ENCODE results near the gene TPM2.

Gene TPM2

GRCh38 chr9:35689542-35690293, at the start of gene TPM2:
Gene TPM2, minus strand, starts transcription at chr9:35689925. Its CDS starts 108 bp downstream, at chr9:35689817.
- no peak for DNase-seq (ENCODE audit: extremely low read depth in 1 of 2, low read depth in 1 of 2)

GRCh38 chr9:35738924-35739323, 49.2 kb upstream of the TPM2 start:
- no peak for DNase-seq (ENCODE audit: extremely low read depth in 1 of 2, low read depth in 1 of 2)

- DNase-seq (ENCODE audit: extremely low read depth in 1 of 2, low read depth in 1 of 2), result no peak
Measured at GRCh38 chr9:35738186-35738585, 48.5 kb upstream of the TPM2 start.

GRCh38 chr9:35737143-35737542, 47.4 kb upstream of the TPM2 start:
- no peak for DNase-seq (ENCODE audit: extremely low read depth in 1 of 2, low read depth in 1 of 2)

GRCh38 chr9:35736201-35736633, 46.5 kb upstream of the TPM2 start:
- peak in 1 of 2 donors; percentile 50 for DNase-seq (ENCODE audit: extremely low read depth in 1 of 2, low read depth in 1 of 2)

GRCh38 chr9:35734096-35734495, 44.4 kb upstream of the TPM2 start:
- no peak for DNase-seq (ENCODE audit: extremely low read depth in 1 of 2, low read depth in 1 of 2)

- no peak for DNase-seq (ENCODE audit: extremely low read depth in 1 of 2, low read depth in 1 of 2)
Measured at GRCh38 chr9:35732800-35733541, 43.2 kb upstream of the TPM2 start.

- DNase-seq (ENCODE audit: extremely low read depth in 1 of 2, low read depth in 1 of 2), result peak; percentile 93 to 98
Measured at GRCh38 chr9:35732185-35732799, 42.6 kb upstream of the TPM2 start, which contains the start of the genes CREB3 and TLN1. Gene CREB3, plus strand, starts transcription at chr9:35732666. Its CDS starts 107 bp downstream, at chr9:35732773. Gene TLN1, minus strand, starts transcription at chr9:35732195. Its CDS starts 6,501 bp downstream, at chr9:35725694.

- DNase-seq (ENCODE audit: extremely low read depth in 1 of 2, low read depth in 1 of 2), result no peak
Measured at GRCh38 chr9:35731415-35732184, 41.9 kb upstream of the TPM2 start.

- DNase-seq (ENCODE audit: extremely low read depth in 1 of 2, low read depth in 1 of 2), result no peak
Measured at GRCh38 chr9:35730486-35730854, 40.7 kb upstream of the TPM2 start.

- no peak for DNase-seq (ENCODE audit: extremely low read depth in 1 of 2, low read depth in 1 of 2)
Measured at GRCh38 chr9:35729700-35730485, 40.2 kb upstream of the TPM2 start.

- DNase-seq (ENCODE audit: extremely low read depth in 1 of 2, low read depth in 1 of 2), result no peak
Measured at GRCh38 chr9:35729101-35729500, 39.4 kb upstream of the TPM2 start.

GRCh38 chr9:35728041-35728971, 38.6 kb upstream of the TPM2 start:
- DNase-seq (ENCODE audit: extremely low read depth in 1 of 2, low read depth in 1 of 2), result peak in 1 of 2 donors; percentile 54

GRCh38 chr9:35727676-35728040, 37.9 kb upstream of the TPM2 start:
- no peak for DNase-seq (ENCODE audit: extremely low read depth in 1 of 2, low read depth in 1 of 2)

GRCh38 chr9:35726931-35727330, 37.2 kb upstream of the TPM2 start:
- DNase-seq (ENCODE audit: extremely low read depth in 1 of 2, low read depth in 1 of 2), result no peak

GRCh38 chr9:35725362-35725761, 35.6 kb upstream of the TPM2 start:
- DNase-seq (ENCODE audit: extremely low read depth in 1 of 2, low read depth in 1 of 2), result no peak

- DNase-seq (ENCODE audit: extremely low read depth in 1 of 2, low read depth in 1 of 2), result no peak
Measured at GRCh38 chr9:35723908-35724307, 34.2 kb upstream of the TPM2 start.

- no peak for DNase-seq (ENCODE audit: extremely low read depth in 1 of 2, low read depth in 1 of 2)
Measured at GRCh38 chr9:35723426-35723825, 33.7 kb upstream of the TPM2 start.

- DNase-seq (ENCODE audit: extremely low read depth in 1 of 2, low read depth in 1 of 2), result no peak
Measured at GRCh38 chr9:35719546-35719945, 29.8 kb upstream of the TPM2 start.

All from stimulated activated CD8-positive, alpha-beta memory T cell treated with anti-CD3 and anti-CD28 coated beads, Interleukin-7, amount 100 ng/mL, for 48 hours (primary cell).